WTC11 (cell line): ENCODE data around the gene NDUFS6.

ENCODE experiments used
- CTCF ChIP-seq: fragments of 200-600 bp; IDR thresholded peaks from 2 replicates; pipeline ENCODE4 v1.8.0; 2022; ENCODE audit warnings: antibody characterized with exemption
- TEAD4 ChIP-seq: sonication (generic); formaldehyde crosslinking; IDR thresholded peaks from 2 replicates; pipeline ENCODE4 v1.8.0; 2022; ENCODE audit warnings: mild to moderate bottlenecking, missing genetic modification reagents

GRCh38 chr5:1762883-1763547 is 38.2 kb upstream of the NDUFS6 start:
- TF ChIP-seq TEAD4 (CRISPR knock-in tag) (no peak), CTCF (no peak)
